Amygdala (tissue), 56 donors: ENCODE results near the gene C10orf120.

ENCODE experiments used
- DNase-seq, 56 donors: peaks; one replicate each; lab custom pipeline; 2025; lab: John Stamatoyannopoulos, UW

Gene C10orf120

DNA sequence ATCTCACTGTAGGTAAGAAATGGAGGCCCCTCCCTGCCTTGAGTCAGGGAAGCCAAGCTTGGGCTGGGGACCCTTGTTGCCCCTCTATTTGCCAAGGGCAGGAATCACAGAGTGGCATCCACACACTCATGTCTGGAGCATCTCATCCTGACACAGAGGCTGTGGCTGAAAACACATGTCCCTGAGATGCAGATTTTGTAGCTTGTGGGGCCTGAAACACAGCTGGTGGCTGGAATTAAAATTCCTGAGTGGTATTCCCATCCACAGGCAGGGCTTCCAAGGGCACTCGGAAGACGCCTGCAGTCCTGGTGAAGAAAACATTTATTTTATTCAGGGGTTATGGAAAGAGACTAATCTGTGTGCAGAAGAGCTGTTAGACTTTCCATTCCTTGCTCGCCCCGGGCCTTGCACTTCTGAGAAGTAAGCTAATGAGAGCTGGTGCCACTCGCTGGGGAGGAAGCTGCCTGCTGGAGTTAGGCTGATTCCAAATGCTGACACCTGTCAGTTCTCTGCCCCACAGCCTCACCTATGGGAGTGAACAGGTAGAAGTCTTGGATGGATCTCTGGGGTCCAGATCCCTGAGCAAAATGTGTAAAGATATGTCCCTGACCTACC lies 36.0 kb downstream of the C10orf120 start:
- DNase-seq, result no peak

DNA sequence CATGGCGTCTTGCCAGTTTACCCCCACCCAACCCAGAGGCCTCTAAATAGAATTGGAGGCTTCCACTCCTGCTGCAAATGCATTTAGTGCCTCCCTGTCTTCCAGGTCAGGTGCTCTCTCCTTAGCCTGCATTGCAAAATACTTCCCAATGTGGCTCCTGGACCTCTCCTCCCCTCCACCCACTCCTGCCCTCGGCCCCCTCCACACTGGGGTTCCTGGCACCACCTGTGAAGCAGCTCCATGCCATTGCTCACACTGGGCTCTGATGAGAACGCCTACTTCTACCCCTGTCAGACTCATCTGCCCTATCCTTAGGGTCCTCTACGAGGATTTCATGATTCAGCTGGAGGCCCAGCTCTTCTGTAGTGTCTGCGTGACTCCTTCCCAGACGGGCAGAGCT lies 37.4 kb downstream of the C10orf120 start:
- DNase-seq, result no peak

DNA sequence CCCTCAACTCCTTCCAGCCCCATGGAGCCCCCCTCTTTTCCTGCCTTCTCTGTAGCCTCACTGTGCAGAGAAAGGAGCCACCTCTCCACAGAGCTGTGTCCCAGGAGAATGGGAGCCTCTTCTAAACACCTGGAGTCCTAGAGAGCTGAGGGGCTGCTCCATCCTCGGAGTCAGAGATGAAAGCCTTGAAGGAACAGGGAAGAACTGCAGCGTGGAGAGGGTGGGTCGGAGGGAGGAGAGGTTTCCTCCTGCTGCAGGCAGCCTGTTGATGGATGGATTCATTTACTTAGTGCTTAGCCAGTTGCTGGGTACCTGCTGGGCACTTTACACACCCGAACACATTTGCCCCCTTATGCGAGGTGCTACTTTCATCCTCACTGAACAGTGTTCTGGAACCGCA lies 39.0 kb downstream of the C10orf120 start:
- no peak for DNase-seq

DNA sequence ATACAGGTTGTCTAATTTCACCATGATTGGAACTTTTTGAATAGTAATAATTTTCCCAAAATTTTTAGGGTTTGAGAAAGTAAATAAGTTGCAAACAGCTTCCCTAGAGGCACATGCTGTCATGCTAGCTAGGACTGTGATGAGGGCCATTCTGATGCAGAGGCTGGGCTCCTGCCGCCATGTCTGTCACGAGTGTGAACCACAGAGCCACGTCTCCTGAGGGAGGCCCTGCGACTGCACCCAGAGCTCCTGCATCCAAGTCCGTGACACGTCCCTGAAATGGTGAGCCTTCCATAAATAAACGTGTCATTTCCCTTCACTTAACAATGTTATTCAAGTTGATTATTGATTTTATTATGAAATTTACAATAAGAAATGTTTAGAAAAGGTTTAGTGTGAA lies 40.0 kb downstream of the C10orf120 start:
- no peak for DNase-seq

- no peak for DNase-seq
Measured at GRCh38 chr10:122659126-122659525, 40.5 kb downstream of the C10orf120 start.

GRCh38 chr10:122658356-122659049 lies 41.1 kb downstream of the C10orf120 start:
- DNase-seq, result no peak

DNA sequence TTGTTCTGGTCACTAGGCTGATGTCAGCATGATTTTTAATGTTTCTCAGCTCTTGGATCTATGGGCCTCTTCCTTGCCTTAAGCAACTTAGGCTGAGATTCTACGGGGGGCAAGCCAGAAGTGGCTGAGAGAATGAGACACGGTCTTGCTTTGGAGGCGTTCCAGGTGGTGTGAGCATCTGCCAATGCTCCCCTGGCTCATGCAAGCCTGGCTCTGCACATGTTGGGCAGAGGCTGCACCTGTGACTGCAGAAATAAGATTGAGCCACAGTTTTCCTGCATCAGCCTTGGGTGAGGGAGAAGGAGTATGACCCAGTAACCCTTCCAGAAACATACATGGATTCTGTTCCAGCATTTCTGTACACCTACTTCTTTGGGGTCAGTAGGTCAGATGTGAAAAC lies 41.9 kb downstream of the C10orf120 start:
- DNase-seq, result peak in 1 of 56 donors; percentile 11

GRCh38 chr10:122657255-122657654 lies 42.4 kb downstream of the C10orf120 start:
- DNase-seq, result no peak

DNA sequence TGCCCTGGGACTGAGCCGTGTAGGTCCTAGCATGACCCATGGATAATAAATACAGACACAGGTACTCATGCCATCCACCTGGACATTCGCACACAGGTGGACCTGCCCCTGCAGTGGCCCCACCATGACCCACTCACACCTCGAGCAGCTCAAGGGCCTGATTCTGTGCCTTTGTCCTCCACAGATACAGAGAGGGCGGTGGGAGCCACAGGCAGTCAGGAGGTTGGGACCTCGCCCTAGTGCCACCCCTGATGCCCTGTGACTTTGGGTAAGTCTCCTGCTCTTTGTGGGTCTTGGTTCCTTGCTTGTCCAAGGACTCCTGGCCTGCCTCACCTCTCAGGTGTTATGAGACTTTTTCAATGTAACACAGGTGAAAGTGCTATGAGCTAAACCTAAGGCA lies 42.9 kb downstream of the C10orf120 start:
- no peak for DNase-seq

DNA sequence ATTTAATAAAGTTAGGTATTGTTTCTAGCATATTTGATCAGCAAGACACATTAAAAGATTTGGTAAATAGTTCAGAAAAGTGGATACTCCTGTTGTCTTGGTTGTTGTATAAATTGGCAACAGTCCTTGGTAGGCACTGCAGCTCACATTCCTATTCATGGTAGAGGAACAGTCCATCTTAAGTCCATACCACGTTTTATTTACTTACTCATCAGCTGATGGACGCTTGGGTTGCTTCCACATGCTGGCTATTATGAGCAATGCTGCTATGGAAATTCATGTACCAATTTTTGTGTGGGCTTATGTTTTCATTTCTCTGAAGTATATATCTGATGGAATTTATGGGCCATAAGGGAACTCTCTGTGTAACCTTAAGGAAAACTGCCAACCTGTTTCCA lies 43.3 kb downstream of the C10orf120 start:
- no peak for DNase-seq

- DNase-seq, result peak in 4 of 56 donors; percentile 3 to 9 (median 4)
Measured at GRCh38 chr10:122655524-122656307, 43.9 kb downstream of the C10orf120 start.

DNA sequence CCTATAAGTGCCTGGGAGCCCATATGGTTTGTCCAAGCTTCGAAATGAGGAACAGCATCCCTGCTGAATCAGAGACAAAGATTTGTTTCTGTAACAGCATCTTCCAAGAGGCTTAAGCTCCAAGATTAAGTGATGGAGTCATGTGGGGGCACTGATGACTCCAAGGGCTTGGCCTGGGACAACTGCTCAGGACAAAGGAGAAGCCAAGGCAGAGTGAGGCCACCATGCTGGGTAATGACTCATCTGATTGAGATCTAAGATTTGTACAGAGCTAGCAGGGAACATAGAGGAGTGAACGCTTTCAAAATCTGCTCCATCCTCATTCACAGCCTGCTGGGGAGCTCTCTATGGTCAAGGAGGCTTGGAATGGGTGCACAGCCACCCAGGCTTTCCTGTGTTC lies 49.3 kb downstream of the C10orf120 start:
- no peak for DNase-seq

- no peak for DNase-seq
Measured at GRCh38 chr10:122649903-122650302, 49.7 kb downstream of the C10orf120 start.

- peak in 45 of 56 donors; percentile 5 to 79 (median 43) for DNase-seq
Measured at GRCh38 chr10:122648599-122649428, 50.8 kb downstream of the C10orf120 start.
